Pancreas (tissue), 10 donors: ENCODE data around the gene EFNA5. TPM values are rescaled to one million over a fixed set of nuclear protein-coding genes. Genes with fewer than 3 reads are reported as not detected.

Experiments
- ATAC-seq, 4 donors: fragments of 200-7000 bp; cut with Tn5 transposase; one replicate each; pipeline versions ENCODE4 v1.8.0 to v1.9.1; 2020; ENCODE audit warnings: mild to moderate bottlenecking in 4 of 4, moderate library complexity in 4 of 4
- DNase-seq, 6 donors: peaks; one replicate each; pipeline ENCODE4 v3.0.0-alpha.2; 2020
- FAIRE-seq: peaks from 2 replicates; lab custom pipeline; 2012; peaks lifted over from hg19 to GRCh38; lab: Jason Lieb, UNC
- H3K27ac ChIP-seq, 4 donors: fragments of 200-600 bp; sonication (generic); 1 replicate in 3 of 4; 2 replicates in 1 of 4; pipeline versions ENCODE4 v1.5.0 to v1.8.0; 2020
- H3K27me3 ChIP-seq, 4 donors: fragments of 200-600 bp; one replicate each; pipeline ENCODE4 v1.8.0; 2021
- H3K36me3 ChIP-seq, 3 donors: fragments of 200-600 bp; sonication (generic) in 1 of 3; one replicate each; pipeline versions ENCODE4 v1.5.0 to v1.8.0; 2020 to 2021
- H3K4me1 ChIP-seq, 3 donors: fragments of 200-600 bp; one replicate each; pipeline ENCODE4 v1.8.0; 2021
- H3K4me3 ChIP-seq, 4 donors: fragments of 200-600 bp; sonication (generic) in 2 of 4; one replicate each; pipeline versions ENCODE4 v1.5.0 to v1.8.0; 2020 to 2021
- H3K9me3 ChIP-seq, 4 donors: fragments of 200-600 bp; one replicate each; pipeline ENCODE4 v1.8.0; 2021
- WGBS, 2 donors: extraction: QIAGEN DNeasy Blood & Tissue Kit; methylation state at CpG; one replicate each; pipeline ENCODE4 v1.1.7; 2013; 5-methylcytosine and 5-hydroxymethylcytosine counted together
- intact Hi-C, 3 donors: fragments of 100-400 bp; cut with DNase I; formaldehyde crosslinking; loops; one replicate each; pipeline versions ENCODE4 v1.11.1 to v1.14.2; 2022
- polyA plus RNA-seq, 2 donors: library from polyadenylated mRNA; stranded (reverse); fragments of 200-250 nt; gene quantifications; one replicate each; pipeline ENCODE4 v1.2.3, GENCODE V29; 2013
- total RNA-seq, 6 donors: library from RNA; stranded (reverse); fragmentation: NEBNext Ultra II Directional in 4 of 6; extraction: Animal tissue kit (Norgen Biotek cat#: 25700) in 4 of 6; gene quantifications; one replicate each; pipeline versions ENCODE4 v1.2.1 to v1.2.4, GENCODE V29; 2021 to 2023
- TF ChIP-seq, protein P1 (sequence below), 4 donors: fragments of 200-600 bp; sonication (generic) in 3 of 4; IDR thresholded peaks; one replicate each; pipeline versions ENCODE4 v1.5.0 to v1.8.0; 2021; ENCODE audit warnings: antibody characterized with exemption in 4 of 4
- donor health status: healthy with polysubstance abuse.
- donor health status: DM: no; HTN: no; CAD: no; lungs with moderate emphysema.
- donor health status: DM: no; HTN: no; CAD: no.
- donor health status: control.
- donor health status: control.
- donor health status: Bipolar disorder and iron deficiency.
- donor health status: DM: yes; HTN: yes; CAD: no.
- donor health status: DM: no; HTN: no; CAD: no.
- donor health status: DM: no; HTN: no; CAD: no.
- donor health status: DM: yes; HTN: yes; CAD: no.

Gene EFNA5
- total and polyA plus RNA-seq, 8 donors: 0.23 to 3.8 (median 2.1) TPM

DNA sequence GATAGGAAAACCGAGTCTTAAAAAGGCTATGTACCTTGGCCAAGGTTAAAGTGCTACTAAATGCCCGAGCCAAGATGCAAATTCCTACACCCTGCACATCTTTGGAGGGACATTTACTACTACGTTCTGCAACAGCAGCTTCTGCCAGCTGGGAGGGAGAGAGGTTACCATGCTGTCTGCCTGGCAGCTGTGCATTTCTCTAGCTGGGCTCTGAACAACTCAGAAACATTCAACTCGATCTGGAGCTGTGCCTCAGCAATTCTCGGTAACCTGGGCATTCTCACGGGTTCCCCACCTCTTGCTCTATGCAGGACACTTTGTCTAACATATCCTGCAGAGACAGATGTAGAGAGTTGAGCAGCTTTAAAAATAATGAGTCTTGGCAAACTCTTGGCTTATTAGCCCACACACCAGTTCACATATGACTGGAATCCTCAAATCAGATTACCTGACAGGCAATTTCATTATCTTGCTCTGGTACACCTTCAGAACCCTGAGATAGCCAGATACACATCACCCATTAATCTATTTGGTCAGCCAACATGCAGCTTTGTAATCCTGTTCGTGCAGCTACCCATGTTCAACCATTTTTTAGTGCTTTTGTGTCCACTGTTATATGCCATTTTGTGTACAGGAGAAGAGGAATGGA, 115.8 kb downstream of the EFNA5 start:
- no peak overlapping the region for H3K27ac ChIP-seq
- no peaks in the 10 kb centered on the region for H3K4me1 ChIP-seq
- ATAC-seq (no peak), DNase-seq (no peak), FAIRE-seq (no peak)
- H3K4me3 ChIP-seq: no peak overlapping the region
- H3K9me3 ChIP-seq: no peaks in the 10 kb centered on the region
- intact Hi-C loops: no loop called here
- no peaks in the 10 kb centered on the region for H3K27me3 ChIP-seq
- WGBS, 2 donors: 65 to 77% methylated on average over 7 of the region's 7 CpGs
- no peaks in the 10 kb centered on the region for H3K36me3 ChIP-seq
- TF ChIP-seq, protein P1, sequence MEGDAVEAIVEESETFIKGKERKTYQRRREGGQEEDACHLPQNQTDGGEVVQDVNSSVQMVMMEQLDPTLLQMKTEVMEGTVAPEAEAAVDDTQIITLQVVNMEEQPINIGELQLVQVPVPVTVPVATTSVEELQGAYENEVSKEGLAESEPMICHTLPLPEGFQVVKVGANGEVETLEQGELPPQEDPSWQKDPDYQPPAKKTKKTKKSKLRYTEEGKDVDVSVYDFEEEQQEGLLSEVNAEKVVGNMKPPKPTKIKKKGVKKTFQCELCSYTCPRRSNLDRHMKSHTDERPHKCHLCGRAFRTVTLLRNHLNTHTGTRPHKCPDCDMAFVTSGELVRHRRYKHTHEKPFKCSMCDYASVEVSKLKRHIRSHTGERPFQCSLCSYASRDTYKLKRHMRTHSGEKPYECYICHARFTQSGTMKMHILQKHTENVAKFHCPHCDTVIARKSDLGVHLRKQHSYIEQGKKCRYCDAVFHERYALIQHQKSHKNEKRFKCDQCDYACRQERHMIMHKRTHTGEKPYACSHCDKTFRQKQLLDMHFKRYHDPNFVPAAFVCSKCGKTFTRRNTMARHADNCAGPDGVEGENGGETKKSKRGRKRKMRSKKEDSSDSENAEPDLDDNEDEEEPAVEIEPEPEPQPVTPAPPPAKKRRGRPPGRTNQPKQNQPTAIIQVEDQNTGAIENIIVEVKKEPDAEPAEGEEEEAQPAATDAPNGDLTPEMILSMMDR (IDR thresholded peaks at IDR 0.05): no peak

- DNase-seq: no peak
- H3K9me3 ChIP-seq: no peaks in the 10 kb centered on the region
- no peaks in the 10 kb centered on the region for H3K36me3 ChIP-seq
- 72 to 74% methylated on average over 7 of the region's 7 CpGs for WGBS, 2 donors
- H3K4me3 ChIP-seq: no peak overlapping the region
- TF ChIP-seq, protein P1 (IDR thresholded peaks at IDR 0.05): no peak
- no peaks in the 10 kb centered on the region for H3K4me1 ChIP-seq
- no peak overlapping the region for H3K27ac ChIP-seq
- intact Hi-C loops: no loop called here
- H3K27me3 ChIP-seq: no peaks in the 10 kb centered on the region
- ATAC-seq: no peak
- FAIRE-seq: no peak
Measured at GRCh38 chr5:107553117-107553555, 117.6 kb downstream of the EFNA5 start.

DNA sequence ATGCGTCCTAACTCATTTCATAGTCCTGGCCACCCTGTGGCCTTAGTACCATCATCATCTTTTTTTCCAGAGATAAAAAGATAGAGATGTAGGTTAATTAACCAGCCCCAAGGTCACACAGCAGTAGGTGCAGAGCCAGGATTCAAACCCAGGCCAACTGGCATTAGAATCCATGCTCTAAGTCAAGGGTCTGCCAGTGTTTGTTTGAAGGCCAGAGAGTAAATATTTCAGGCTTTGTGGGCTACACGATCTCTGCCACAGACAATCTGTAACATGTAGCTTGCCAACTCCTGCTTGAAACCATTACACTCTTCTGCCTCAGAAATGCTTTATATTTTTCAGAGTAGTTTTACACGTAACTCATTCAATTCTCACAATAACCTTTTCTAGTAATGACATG, 119.6 kb downstream of the EFNA5 start:
- intact Hi-C loops: no loop called here
- TF ChIP-seq, protein P1 (IDR thresholded peaks at IDR 0.05): no peak
- Histone ChIP-seq H3K27me3 (no peaks in the 10 kb centered on the region), H3K4me3 (no peak overlapping the region), H3K27ac (no peak overlapping the region), H3K36me3 (no peaks in the 10 kb centered on the region), H3K9me3 (no peaks in the 10 kb centered on the region), H3K4me1 (no peaks in the 10 kb centered on the region)
- WGBS, 2 donors: 63 to 65% methylated on average over 3 of the region's 3 CpGs
- DNase-seq (no peak), ATAC-seq (no peak), FAIRE-seq (no peak)

DNA sequence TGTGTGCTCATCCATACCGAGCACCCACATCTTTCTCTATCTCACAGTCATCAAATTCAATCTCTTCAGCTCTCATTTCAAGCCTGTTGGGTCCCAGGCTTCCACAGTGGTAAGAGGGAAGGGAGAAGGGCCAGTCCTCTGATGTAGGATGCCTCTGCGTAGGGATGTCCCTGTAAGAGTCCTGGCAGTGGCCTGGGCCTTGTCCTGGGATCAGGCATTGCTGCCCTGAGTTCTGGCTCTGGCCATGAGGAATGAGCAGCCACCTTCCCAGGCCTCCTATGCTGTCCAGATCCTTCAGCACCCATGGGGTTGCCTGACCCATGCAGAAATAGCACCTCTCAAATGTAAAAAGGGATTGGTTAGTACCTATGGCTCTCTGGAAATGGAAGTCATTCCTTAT, 121.2 kb downstream of the EFNA5 start:
- 88 to 89% methylated on average over 2 of the region's 2 CpGs for WGBS, 2 donors
- DNase-seq (no peak), ATAC-seq (no peak)

GRCh38 chr5:107548477-107548876, 122.3 kb downstream of the EFNA5 start:
- no peaks in the 10 kb centered on the region for H3K36me3 ChIP-seq
- H3K27ac ChIP-seq: no peak overlapping the region
- TF ChIP-seq, protein P1 (IDR thresholded peaks at IDR 0.05): no peak
- 90 to 93% methylated on average over 4 of the region's 4 CpGs for WGBS, 2 donors
- no peaks in the 10 kb centered on the region for H3K9me3 ChIP-seq
- peaks cover 0 to 16% (median 7%) of the 10 kb centered on the region in 3 donors for H3K4me1 ChIP-seq
- H3K4me3 ChIP-seq: no peak overlapping the region
- intact Hi-C loops: no loop called here
- ATAC-seq: no peak
- DNase-seq: no peak
- no peak for FAIRE-seq
- H3K27me3 ChIP-seq: no peaks in the 10 kb centered on the region

More for the DNA sequence above, 121.2 kb downstream of the EFNA5 start:
- Histone ChIP-seq H3K9me3 (no peaks in the 10 kb centered on the region), H3K36me3 (no peaks in the 10 kb centered on the region), H3K4me3 (no peak overlapping the region), H3K27me3 (no peaks in the 10 kb centered on the region), H3K4me1 (peaks cover 0 to 7% (median 3%) of the 10 kb centered on the region in 3 donors), H3K27ac (no peak overlapping the region)
- intact Hi-C loops: no loop called here
- FAIRE-seq: no peak
- TF ChIP-seq, protein P1 (IDR thresholded peaks at IDR 0.05): no peak
